22Rv1 (cell line): ENCODE results near the gene MARCHF6.
A peak's percentile ranks its signal among the peaks of the same experiment; 100 is the strongest.

ENCODE experiments used
- H3K27ac ChIP-seq: fragments of 450-650 bp; 2 replicates; pipeline ENCODE4 v1.5.1; 2017
- CTCF ChIP-seq: fragments of 450-650 bp; IDR thresholded peaks from 2 replicates; pipeline ENCODE4 v1.5.1; 2017; ENCODE audit warnings: mild to moderate bottlenecking
- ZFX ChIP-seq: fragments of 450-650 bp; IDR thresholded peaks from 2 replicates; pipeline ENCODE4 v1.6.1; 2017; ENCODE audit warnings: antibody characterized with exemption, borderline replicate concordance

Gene MARCHF6

GRCh38 chr5:10353241-10354047 is at the start of gene MARCHF6:
Gene MARCHF6 (plus strand): TSS chr5:10353695. CDS start chr5:10353899, 204 bp downstream.
- no peak for TF ChIP-seq CTCF
- no peak for TF ChIP-seq ZFX
- peak within 1 kb of the TSS; percentile 95 for H3K27ac ChIP-seq

- TF ChIP-seq ZFX (no peak), CTCF (no peak)
- no peak overlapping the region for H3K27ac ChIP-seq
Measured at GRCh38 chr5:10303699-10304170, 49.8 kb upstream of the MARCHF6 start.

GRCh38 chr5:10304932-10305331 is 48.6 kb upstream of the MARCHF6 start:
- H3K27ac ChIP-seq: no peak overlapping the region
- TF ChIP-seq ZFX (no peak), CTCF (peak; percentile 10; the same call in 1 of the 2 replicates)

- peak overlapping the region; percentile 91 for H3K27ac ChIP-seq
- TF ChIP-seq ZFX: no peak
- no peak for TF ChIP-seq CTCF
Measured at GRCh38 chr5:10306114-10306513, 47.4 kb upstream of the MARCHF6 start.

- H3K27ac ChIP-seq: peak overlapping the region; percentile 91
- TF ChIP-seq ZFX: no peak
- no peak for TF ChIP-seq CTCF
Measured at GRCh38 chr5:10306806-10307205, 46.7 kb upstream of the MARCHF6 start.

GRCh38 chr5:10307206-10308148 is 46.0 kb upstream of the MARCHF6 start, which contains the start of gene CMBL:
Gene CMBL (minus strand): TSS chr5:10307902. CDS start chr5:10290762, 17,140 bp downstream.
- TF ChIP-seq CTCF (no peak), ZFX (no peak)
- peak within 1 kb of the TSS; percentile 91 for H3K27ac ChIP-seq
